WTC11 (cell line): ENCODE measurements around the gene UBALD1. TPM values are rescaled to one million over a fixed set of nuclear protein-coding genes. Genes with fewer than 3 reads are reported as not detected.

Source experiments
- ATAC-seq: fragments of 200-7000 bp; cut with Tn5 transposase; 2 replicates; pipeline ENCODE4 v1.10.0; 2021; ENCODE audit warnings: mild to moderate bottlenecking, moderate library complexity
- CTCF ChIA-PET: fragments of 300-600 bp; sonication (Branson Sonifier 250); formaldehyde crosslinking; loops from one replicate; lab custom pipeline; 2021; ENCODE audit warnings: antibody characterized with exemption; lab: Charles Lee
- POLR2A ChIA-PET: fragments of 350-600 bp; sonication (Branson Sonifier 250); formaldehyde crosslinking; loops from one replicate; lab custom pipeline; 2021; ENCODE audit warnings: antibody characterized with exemption; lab: Charles Lee
- DNase-seq: peaks from one replicate; pipeline ENCODE4 v3.0.0; 2021; ENCODE audit warnings: low spot score
- H3K27ac Mint-ChIP-seq: 2 replicates; pipeline ENCODE4 v1.8.0; 2021; ENCODE audit warnings: mixed read lengths
- H3K27me3 Mint-ChIP-seq: 2 replicates; pipeline ENCODE4 v1.8.0; 2021; ENCODE audit warnings: low read depth, mild to moderate bottlenecking, moderate library complexity, mixed read lengths
- H3K36me3 Mint-ChIP-seq: 2 replicates; pipeline ENCODE4 v1.8.0; 2021; ENCODE audit warnings: mixed read lengths
- H3K4me1 Mint-ChIP-seq: 2 replicates; pipeline ENCODE4 v1.8.0; 2022; ENCODE audit warnings: mixed read lengths
- H3K4me3 Mint-ChIP-seq: 2 replicates; pipeline ENCODE4 v1.8.0; 2021; ENCODE audit warnings: mild to moderate bottlenecking, moderate library complexity, mixed read lengths
- H3K9me3 Mint-ChIP-seq: 2 replicates; pipeline ENCODE4 v1.8.0; 2021; ENCODE audit warnings: mixed read lengths
- AFF4 ChIP-seq: sonication (generic); formaldehyde crosslinking; IDR thresholded peaks from 2 replicates; pipeline ENCODE4 v1.8.1; 2023; ENCODE audit warnings: mild to moderate bottlenecking, missing genetic modification reagents, borderline replicate concordance
- CREB1 ChIP-seq: sonication (generic); formaldehyde crosslinking; IDR thresholded peaks from 2 replicates; pipeline ENCODE4 v1.8.0; 2023; ENCODE audit warnings: mild to moderate bottlenecking, missing genetic modification reagents
- E2F4 ChIP-seq: sonication (generic); formaldehyde crosslinking; IDR thresholded peaks from 2 replicates; pipeline ENCODE4 v1.8.1; 2022; ENCODE audit warnings: low read depth, mild to moderate bottlenecking, moderate library complexity, missing genetic modification reagents, borderline replicate concordance
- ELF4 ChIP-seq: sonication (generic); formaldehyde crosslinking; IDR thresholded peaks from 2 replicates; pipeline ENCODE4 v1.8.1; 2022; ENCODE audit warnings: low read depth, mild to moderate bottlenecking, moderate library complexity, missing genetic modification reagents
- ESRRA ChIP-seq: sonication (generic); formaldehyde crosslinking; IDR thresholded peaks from 2 replicates; pipeline ENCODE4 v1.8.1; 2022; ENCODE audit warnings: mild to moderate bottlenecking, missing genetic modification reagents, borderline replicate concordance
- GABPB1 ChIP-seq: sonication (generic); formaldehyde crosslinking; IDR thresholded peaks from 2 replicates; pipeline ENCODE4 v1.8.1; 2023; ENCODE audit warnings: mild to moderate bottlenecking, missing genetic modification reagents
- HMGA2 ChIP-seq: fragments of 250-450 bp; sonication (Bioruptor Pico); IDR thresholded peaks from 2 replicates; pipeline ENCODE4 v1.4.0; 2021; ENCODE audit warnings: mild to moderate bottlenecking, moderate library complexity
- HMGXB4 ChIP-seq: sonication (generic); formaldehyde crosslinking; IDR thresholded peaks from 2 replicates; pipeline ENCODE4 v1.8.1; 2023; ENCODE audit warnings: mild to moderate bottlenecking, moderate library complexity, missing genetic modification reagents
- JAZF1 ChIP-seq: fragments of 250-450 bp; sonication (Bioruptor Pico); IDR thresholded peaks from 2 replicates; pipeline ENCODE4 v1.9.0; 2021; ENCODE audit warnings: moderate library complexity, mild to moderate bottlenecking, inconsistent platforms
- MYBL2 ChIP-seq: sonication (generic); formaldehyde crosslinking; IDR thresholded peaks from 2 replicates; pipeline ENCODE4 v1.8.1; 2023; ENCODE audit warnings: mild to moderate bottlenecking, moderate library complexity, missing genetic modification reagents
- NR3C1 ChIP-seq: sonication (generic); formaldehyde crosslinking; conservative IDR thresholded peaks from 2 replicates; pipeline ENCODE4 v1.8.1; 2023; ENCODE audit warnings: low read depth, mild to moderate bottlenecking, missing genetic modification reagents
- RELA ChIP-seq: sonication (generic); formaldehyde crosslinking; IDR thresholded peaks from 2 replicates; pipeline ENCODE4 v1.8.1; 2022; ENCODE audit warnings: missing genetic modification reagents, mild to moderate bottlenecking, borderline replicate concordance
- SMAD4 ChIP-seq: sonication (generic); formaldehyde crosslinking; IDR thresholded peaks from 2 replicates; pipeline ENCODE4 v1.8.0; 2022; ENCODE audit warnings: mild to moderate bottlenecking, missing genetic modification reagents
- ZNF317 ChIP-seq: sonication (generic); formaldehyde crosslinking; IDR thresholded peaks from 2 replicates; pipeline ENCODE4 v1.8.1; 2023; ENCODE audit warnings: low read depth, mild to moderate bottlenecking, moderate library complexity, missing genetic modification reagents, borderline replicate concordance
- ZNF396 ChIP-seq: fragments of 250-450 bp; sonication (Bioruptor Pico); IDR thresholded peaks from 2 replicates; pipeline ENCODE4 v1.8.0; 2021; ENCODE audit warnings: mild to moderate bottlenecking, moderate library complexity, borderline replicate concordance
- ZNF416 ChIP-seq: fragments of 250-450 bp; sonication (Bioruptor Pico); IDR thresholded peaks from 2 replicates; pipeline ENCODE4 v1.9.0; 2021; ENCODE audit warnings: mild to moderate bottlenecking, inconsistent platforms
- ZNF423 ChIP-seq: fragments of 250-450 bp; sonication (Bioruptor Pico); IDR thresholded peaks from 2 replicates; pipeline ENCODE4 v2.1.2; 2022; ENCODE audit warnings: mild to moderate bottlenecking, moderate library complexity
- ZSCAN18 ChIP-seq: fragments of 250-450 bp; sonication (Bioruptor Pico); IDR thresholded peaks from 2 replicates; pipeline ENCODE4 v2.1.2; 2022; ENCODE audit warnings: mild to moderate bottlenecking, moderate library complexity
- total RNA-seq: library from RNA; stranded (reverse); gene quantifications from 3 replicates; pipeline ENCODE4 v1.2.3, GENCODE V29; 2021
- TF ChIP-seq, protein P1 (sequence below): sonication (generic); formaldehyde crosslinking; IDR thresholded peaks from 2 replicates; pipeline ENCODE4 v1.8.1; 2023; ENCODE audit warnings: mild to moderate bottlenecking, missing genetic modification reagents, moderate library complexity
- TF ChIP-seq, protein P2 (sequence below): fragments of 250-450 bp; sonication (Bioruptor Pico); IDR thresholded peaks from 2 replicates; pipeline ENCODE4 v1.9.0; 2021; ENCODE audit warnings: mild to moderate bottlenecking
- TF ChIP-seq, protein P3 (sequence below): fragments of 200-600 bp; IDR thresholded peaks from 2 replicates; pipeline ENCODE4 v1.8.0; 2022; ENCODE audit warnings: antibody characterized with exemption
- TF ChIP-seq, protein P4 (sequence below): fragments of 250-450 bp; sonication (Bioruptor Pico); IDR thresholded peaks from 2 replicates; pipeline ENCODE4 v1.8.0; 2021; ENCODE audit warnings: mild to moderate bottlenecking

Gene UBALD1
- total RNA-seq, 1 experiment from 2014 or later: 56.8 TPM

DNA sequence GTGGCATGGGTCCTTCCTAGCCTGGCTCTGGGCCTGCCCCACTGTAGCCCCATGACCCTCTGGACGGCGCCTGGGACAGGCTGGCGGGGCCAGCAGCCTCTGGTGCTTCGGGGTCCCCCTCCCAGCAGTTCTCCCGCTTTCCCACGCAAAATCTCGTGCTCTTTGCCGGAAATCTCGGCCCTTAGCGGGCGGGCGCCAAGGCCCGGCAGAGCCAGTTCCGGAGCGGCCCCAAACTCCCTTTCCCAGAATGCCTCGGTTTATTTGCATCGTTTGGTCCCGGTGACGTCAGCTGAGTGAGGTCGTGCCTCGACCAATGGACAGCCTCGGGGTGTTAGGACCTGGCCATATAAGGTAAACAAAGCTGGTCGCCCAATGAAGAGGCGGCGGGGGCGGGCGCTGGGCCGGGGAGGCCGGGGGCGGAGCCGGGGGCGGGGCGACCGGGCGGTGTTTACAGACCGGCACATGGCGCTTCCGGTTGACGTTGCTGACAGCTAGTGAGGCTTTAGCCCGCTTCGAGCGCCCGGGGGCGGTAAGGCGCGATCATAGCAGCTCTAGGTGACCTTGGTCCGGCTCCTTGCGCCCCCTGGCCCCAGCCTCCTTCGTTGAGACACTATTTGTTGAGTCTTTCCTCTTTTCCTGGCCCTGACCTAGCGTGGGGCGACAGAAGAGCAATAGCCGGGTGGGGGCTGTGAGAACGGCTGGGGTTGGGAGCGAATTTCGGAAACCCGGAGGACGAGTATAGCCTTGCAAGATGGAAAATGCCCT is 1.5 kb upstream of the UBALD1 start:
- H3K27me3 Mint-ChIP-seq: no peaks in the 10 kb centered on the region
- CTCF ChIA-PET: interaction anchor here (0.6 to 4.2 kb wide), 25 partner anchors 8 to 329 kb away, joined by 3 to 46 read pairs (median 4); partner anchors contain the start of genes ANKS3, CDIP1, DNAAF8 and HMOX2
- ATAC-seq: peak; percentile 81
- H3K4me1 Mint-ChIP-seq: peaks cover 38% of the 10 kb centered on the region
- no peaks in the 10 kb centered on the region for H3K9me3 Mint-ChIP-seq
- DNase-seq: peak; percentile 99
- H3K36me3 Mint-ChIP-seq: no peaks in the 10 kb centered on the region
- peak overlapping the region; percentile 87 for H3K4me3 Mint-ChIP-seq
- H3K27ac Mint-ChIP-seq: peak overlapping the region; percentile 100
- POLR2A ChIA-PET: interaction anchor here (0.7 to 1.9 kb wide), 12 partner anchors 9 to 345 kb away, joined by 3 to 13 read pairs (median 4); partner anchors contain the start of genes ANKS3, CDIP1, DNAAF8 and HMOX2
- no peak for TF ChIP-seq ELF4
- no peak for TF ChIP-seq ZNF317
- TF ChIP-seq ZSCAN18 (CRISPR knock-in tag): no peak
- TF ChIP-seq ZNF396 (CRISPR knock-in tag): no peak
- 0 out of 2 replicates have a peak, but pooled peaks have one; percentile 27 for TF ChIP-seq ZNF416 (CRISPR knock-in tag)
- TF ChIP-seq, protein P1, sequence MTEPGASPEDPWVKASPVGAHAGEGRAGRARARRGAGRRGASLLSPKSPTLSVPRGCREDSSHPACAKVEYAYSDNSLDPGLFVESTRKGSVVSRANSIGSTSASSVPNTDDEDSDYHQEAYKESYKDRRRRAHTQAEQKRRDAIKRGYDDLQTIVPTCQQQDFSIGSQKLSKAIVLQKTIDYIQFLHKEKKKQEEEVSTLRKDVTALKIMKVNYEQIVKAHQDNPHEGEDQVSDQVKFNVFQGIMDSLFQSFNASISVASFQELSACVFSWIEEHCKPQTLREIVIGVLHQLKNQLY (CRISPR knock-in tag): no peak
- TF ChIP-seq, protein P2, sequence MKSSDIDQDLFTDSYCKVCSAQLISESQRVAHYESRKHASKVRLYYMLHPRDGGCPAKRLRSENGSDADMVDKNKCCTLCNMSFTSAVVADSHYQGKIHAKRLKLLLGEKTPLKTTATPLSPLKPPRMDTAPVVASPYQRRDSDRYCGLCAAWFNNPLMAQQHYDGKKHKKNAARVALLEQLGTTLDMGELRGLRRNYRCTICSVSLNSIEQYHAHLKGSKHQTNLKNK (CRISPR knock-in tag): no peak
- TF ChIP-seq, protein P3, sequence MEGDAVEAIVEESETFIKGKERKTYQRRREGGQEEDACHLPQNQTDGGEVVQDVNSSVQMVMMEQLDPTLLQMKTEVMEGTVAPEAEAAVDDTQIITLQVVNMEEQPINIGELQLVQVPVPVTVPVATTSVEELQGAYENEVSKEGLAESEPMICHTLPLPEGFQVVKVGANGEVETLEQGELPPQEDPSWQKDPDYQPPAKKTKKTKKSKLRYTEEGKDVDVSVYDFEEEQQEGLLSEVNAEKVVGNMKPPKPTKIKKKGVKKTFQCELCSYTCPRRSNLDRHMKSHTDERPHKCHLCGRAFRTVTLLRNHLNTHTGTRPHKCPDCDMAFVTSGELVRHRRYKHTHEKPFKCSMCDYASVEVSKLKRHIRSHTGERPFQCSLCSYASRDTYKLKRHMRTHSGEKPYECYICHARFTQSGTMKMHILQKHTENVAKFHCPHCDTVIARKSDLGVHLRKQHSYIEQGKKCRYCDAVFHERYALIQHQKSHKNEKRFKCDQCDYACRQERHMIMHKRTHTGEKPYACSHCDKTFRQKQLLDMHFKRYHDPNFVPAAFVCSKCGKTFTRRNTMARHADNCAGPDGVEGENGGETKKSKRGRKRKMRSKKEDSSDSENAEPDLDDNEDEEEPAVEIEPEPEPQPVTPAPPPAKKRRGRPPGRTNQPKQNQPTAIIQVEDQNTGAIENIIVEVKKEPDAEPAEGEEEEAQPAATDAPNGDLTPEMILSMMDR: no peak
- 0 out of 2 replicates have a peak, but pooled peaks have one; percentile 6 for TF ChIP-seq HMGXB4 (CRISPR knock-in tag)
- TF ChIP-seq ESRRA (CRISPR knock-in tag): peak; percentile 95; the same call in 1 of the 2 replicates
- TF ChIP-seq CREB1: no peak
- TF ChIP-seq E2F4: no peak
- TF ChIP-seq RELA (CRISPR knock-in tag): no peak
- no peak for TF ChIP-seq HMGA2 (CRISPR knock-in tag)
- no peak for TF ChIP-seq JAZF1 (CRISPR knock-in tag)
- TF ChIP-seq, protein P4, sequence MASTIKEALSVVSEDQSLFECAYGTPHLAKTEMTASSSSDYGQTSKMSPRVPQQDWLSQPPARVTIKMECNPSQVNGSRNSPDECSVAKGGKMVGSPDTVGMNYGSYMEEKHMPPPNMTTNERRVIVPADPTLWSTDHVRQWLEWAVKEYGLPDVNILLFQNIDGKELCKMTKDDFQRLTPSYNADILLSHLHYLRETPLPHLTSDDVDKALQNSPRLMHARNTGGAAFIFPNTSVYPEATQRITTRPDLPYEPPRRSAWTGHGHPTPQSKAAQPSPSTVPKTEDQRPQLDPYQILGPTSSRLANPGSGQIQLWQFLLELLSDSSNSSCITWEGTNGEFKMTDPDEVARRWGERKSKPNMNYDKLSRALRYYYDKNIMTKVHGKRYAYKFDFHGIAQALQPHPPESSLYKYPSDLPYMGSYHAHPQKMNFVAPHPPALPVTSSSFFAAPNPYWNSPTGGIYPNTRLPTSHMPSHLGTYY (CRISPR knock-in tag): peak; percentile 65; the same call in 1 of the 2 replicates
- TF ChIP-seq SMAD4: no peak
- no peak for TF ChIP-seq AFF4
- TF ChIP-seq NR3C1: no peak
- TF ChIP-seq GABPB1 (CRISPR knock-in tag): no peak
- 0 out of 2 replicates have a peak, but pooled peaks have one; percentile 27 for TF ChIP-seq MYBL2 (CRISPR knock-in tag)
- TF ChIP-seq ZNF423 (CRISPR knock-in tag): no peak
